Activated CD8-positive, alpha-beta T cell treated with anti-CD3 and anti-CD28 coated beads for 36 hours (primary cell): ENCODE measurements around the gene CFAP58. TPM values are rescaled to one million over a fixed set of nuclear protein-coding genes. Genes with fewer than 3 reads are reported as not detected.

Experiments used
- ATAC-seq: fragments of 200-7000 bp; cut with Tn5 transposase; one replicate; pipeline ENCODE4 v1.10.0; 2021; ENCODE audit warnings: mild to moderate bottlenecking, moderate library complexity
- CTCF ChIA-PET: fragments of 350-600 bp; sonication (Branson Sonifier 250); formaldehyde crosslinking; loops from one replicate; lab custom pipeline; 2021; ENCODE audit warnings: antibody characterized with exemption; lab: Charles Lee
- POLR2A ChIA-PET: fragments of 350-600 bp; sonication (Branson Sonifier 250); formaldehyde crosslinking; loops from one replicate; lab custom pipeline; 2021; ENCODE audit warnings: antibody characterized with exemption; lab: Charles Lee
- DNase-seq: peaks from one replicate; pipeline ENCODE4 v3.0.0-alpha.2; 2020
- H3K27ac Mint-ChIP-seq: one replicate; pipeline ENCODE4 v1.8.0; 2021; ENCODE audit warnings: mild to moderate bottlenecking, mixed read lengths
- H3K27me3 Mint-ChIP-seq: one replicate; pipeline ENCODE4 v1.8.0; 2021; ENCODE audit warnings: mixed read lengths
- H3K36me3 Mint-ChIP-seq: one replicate; pipeline ENCODE4 v1.8.0; 2021; ENCODE audit warnings: low read depth, mixed read lengths
- H3K4me1 Mint-ChIP-seq: one replicate; pipeline ENCODE4 v1.8.0; 2021; ENCODE audit warnings: low read depth, mixed read lengths
- H3K4me3 Mint-ChIP-seq: one replicate; pipeline ENCODE4 v1.8.0; 2021; ENCODE audit warnings: mild to moderate bottlenecking, moderate library complexity, mixed read lengths
- H3K9me3 Mint-ChIP-seq: one replicate; pipeline ENCODE4 v1.8.0; 2021; ENCODE audit warnings: mixed read lengths
- CTCF ChIP-seq: fragments of 200-600 bp; IDR thresholded peaks from one replicate; pipeline ENCODE4 v1.8.0; 2022; ENCODE audit warnings: antibody characterized with exemption, mild to moderate bottlenecking
- intact Hi-C: fragments of 100-400 bp; cut with micrococcal nuclease; formaldehyde crosslinking; loops from one replicate; pipeline ENCODE4 v1.10.0; 2022
- total RNA-seq, 2 experiments: library from RNA; stranded (reverse); gene quantifications; one replicate each; pipeline ENCODE4 v1.2.3, GENCODE V29; 2021

CFAP58 gene
- total RNA-seq, 2 experiments from 2014 or later = 0.27 to 0.38 TPM

- Mint-ChIP-seq H3K27me3 (peaks cover under 1% of the 10 kb centered on the region), H3K4me1 (peaks cover 20% of the 10 kb centered on the region), H3K4me3 (no peak overlapping the region), H3K9me3 (peaks cover 3% of the 10 kb centered on the region), H3K27ac (no peak overlapping the region), H3K36me3 (no peaks in the 10 kb centered on the region)
- POLR2A ChIA-PET = interaction anchor here (1.1 to 2.4 kb wide), 5 partner anchors 11 to 78 kb away, joined by 3 to 8 read pairs (median 3); partner anchors contain the start of gene GSTO2
- intact Hi-C loops = no loop called here
- TF ChIP-seq CTCF = no peak
- no peak for ATAC-seq
- CTCF ChIA-PET = interaction anchor here (0.8 to 10.5 kb wide), 5 partner anchors 18 to 75 kb away, joined by 3 to 234 read pairs (median 23); partner anchors contain the start of gene GSTO2
- DNase-seq = no peak
These were observed 6.2 kb upstream of the CFAP58 start for GRCh38 chr10:104347295-104348045.

GRCh38 chr10:104348601-104349000 lies 5.0 kb upstream of the CFAP58 start:
- ATAC-seq = no peak
- Mint-ChIP-seq H3K9me3 (peaks cover 3% of the 10 kb centered on the region), H3K27me3 (peaks cover 2% of the 10 kb centered on the region), H3K4me3 (no peak overlapping the region), H3K27ac (no peak overlapping the region), H3K36me3 (no peaks in the 10 kb centered on the region), H3K4me1 (peaks cover 22% of the 10 kb centered on the region)
- no peak for TF ChIP-seq CTCF
- intact Hi-C loops = no loop called here
- CTCF ChIA-PET = interaction anchor here (1.5 to 10.5 kb wide), 6 partner anchors 10 to 76 kb away, joined by 5 to 234 read pairs (median 36); partner anchors contain the start of genes GSTO2 and ITPRIP
- DNase-seq = no peak
- POLR2A ChIA-PET = interaction anchor here (0.7 to 1.7 kb wide), 2 partner anchors 11 to 27 kb away, joined by 3 read pairs; partner anchors contain the start of gene ITPRIP

- no peak for ATAC-seq
These were observed 4.0 kb upstream of the CFAP58 start for GRCh38 chr10:104349623-104350126.

GRCh38 chr10:104350127-104350635 lies 3.5 kb upstream of the CFAP58 start:
- Mint-ChIP-seq H3K9me3 (peaks cover 3% of the 10 kb centered on the region), H3K36me3 (no peaks in the 10 kb centered on the region), H3K4me3 (no peak overlapping the region), H3K27me3 (peaks cover 2% of the 10 kb centered on the region), H3K4me1 (peaks cover 22% of the 10 kb centered on the region), H3K27ac (no peak overlapping the region)
- ChIA-PET POLR2A (interaction anchor here (1.0 to 3.8 kb wide), 9 partner anchors 9 to 71 kb away, joined by 3 to 14 read pairs (median 5); partner anchors contain the start of gene ITPRIP), CTCF (interaction anchor here (1.0 to 10.5 kb wide), 21 partner anchors 9 to 272 kb away, joined by 3 to 234 read pairs (median 13); partner anchors contain the start of genes GSTO2 and ITPRIP)
- intact Hi-C loops = loop anchor here (1.0 kb wide), 1 partner anchor 45 kb away; no protein-coding TSS in a partner anchor
- ATAC-seq (peak; percentile 58), DNase-seq (peak; percentile 48)
- TF ChIP-seq CTCF = peak; percentile 65

More at GRCh38 chr10:104349623-104350126, 4.0 kb upstream of the CFAP58 start:
- Mint-ChIP-seq H3K4me3 (no peak overlapping the region), H3K27me3 (peaks cover 2% of the 10 kb centered on the region), H3K27ac (no peak overlapping the region), H3K9me3 (peaks cover 3% of the 10 kb centered on the region), H3K4me1 (peaks cover 22% of the 10 kb centered on the region), H3K36me3 (no peaks in the 10 kb centered on the region)
- DNase-seq = no peak
- CTCF ChIA-PET = interaction anchor here (1.0 to 10.5 kb wide), 15 partner anchors 8 to 197 kb away, joined by 3 to 234 read pairs (median 22); partner anchors contain the start of genes GSTO2 and ITPRIP
- intact Hi-C loops = loop anchor here (1.0 kb wide), 1 partner anchor 44 kb away; no protein-coding TSS in a partner anchor
- no peak for TF ChIP-seq CTCF
- POLR2A ChIA-PET = interaction anchor here (1.3 to 2.4 kb wide), 3 partner anchors 9 to 44 kb away, joined by 5 to 6 read pairs (median 6); partner anchors contain the start of gene ITPRIP
